OCI-LY3 (cell line): ENCODE results near the gene GLMN.

ENCODE experiments used
- H2AFZ ChIP-seq: fragments of 200-600, 300-600 bp; shearing (Covaris generic); 2 replicates; pipeline ENCODE4 v1.6.0; 2014; ENCODE audit warnings: antibody characterized with exemption, low read depth, low read length
- H3K27ac ChIP-seq: fragments of 200-600, 300-600 bp; sonication (generic); 2 replicates; pipeline ENCODE4 v1.5.1; 2014; ENCODE audit warnings: mild to moderate bottlenecking, low read length, moderate library complexity, mixed read lengths
- H3K27me3 ChIP-seq: fragments of 200-600, 300-600 bp; sonication (generic); 2 replicates; pipeline ENCODE4 v1.6.1; 2014; ENCODE audit warnings: low read depth, low read length, mixed read lengths
- H3K36me3 ChIP-seq: fragments of 200-600, 300-600 bp; sonication (generic); replicated peaks from 2 replicates; pipeline ENCODE3; 2014; ENCODE audit warnings: low read depth, low read length, mixed read lengths
- H3K4me1 ChIP-seq: fragments of 300-600, 200-600 bp; sonication (generic); 2 replicates; pipeline ENCODE4 v1.6.1; 2014; ENCODE audit warnings: low read length, mixed read lengths
- H3K4me2 ChIP-seq: fragments of 200-600, 300-600 bp; sonication (generic); 2 replicates; pipeline ENCODE4 v1.6.1; 2014; ENCODE audit warnings: low read length, mixed read lengths
- H3K4me3 ChIP-seq: fragments of 300-600, 200-600 bp; sonication (generic); 2 replicates; pipeline ENCODE4 v1.5.1; 2014; ENCODE audit warnings: antibody characterized with exemption, mild to moderate bottlenecking, low read length, moderate library complexity
- H3K79me2 ChIP-seq: fragments of 300-600, 200-600 bp; shearing (Covaris generic); 2 replicates; pipeline ENCODE4 v1.6.1; 2014; ENCODE audit warnings: mild to moderate bottlenecking, low read length, mixed read lengths
- H3K9ac ChIP-seq: fragments of 300-600, 200-600 bp; shearing (Covaris generic); 2 replicates; pipeline ENCODE4 v1.6.0; 2014; ENCODE audit warnings: mild to moderate bottlenecking, low read length, moderate library complexity
- H3K9me3 ChIP-seq: fragments of 200-600, 300-600 bp; shearing (Covaris generic); 2 replicates; pipeline ENCODE4 v1.6.1; 2014; ENCODE audit warnings: low read length, mixed read lengths; ENCODE audit not compliant: insufficient read depth
- H4K20me1 ChIP-seq: fragments of 200-600, 300-600 bp; sonication (generic); 2 replicates; pipeline ENCODE4 v1.6.1; 2016; ENCODE audit warnings: low read length, mixed read lengths; ENCODE audit not compliant: insufficient read depth
- CTCF ChIP-seq: fragments of 200-600, 300-600 bp; sonication (generic); IDR thresholded peaks from 2 replicates; pipeline ENCODE4 v1.5.1; 2014; ENCODE audit warnings: antibody characterized with exemption, low read length, low read depth
- EZH2phosphoT487 ChIP-seq: fragments of 200-600 bp; shearing (Covaris generic); IDR thresholded peaks from 2 replicates; pipeline ENCODE4 v1.6.1; 2018; ENCODE audit warnings: antibody characterized with exemption, mixed run types, low read depth

GLMN gene

GRCh38 chr1:92317836-92318493, 19.2 kb upstream of the GLMN start:
- no peaks in the 10 kb centered on the region for H3K79me2 ChIP-seq
- no peaks in the 10 kb centered on the region for H3K27me3 ChIP-seq
- no peak overlapping the region for H3K4me2 ChIP-seq
- H3K9ac ChIP-seq: no peak overlapping the region
- no peak overlapping the region for H3K27ac ChIP-seq
- no peaks in the 10 kb centered on the region for H4K20me1 ChIP-seq
- no peaks in the 10 kb centered on the region for H3K36me3 ChIP-seq
- H3K4me3 ChIP-seq: no peak overlapping the region
- H3K4me1 ChIP-seq: no peaks in the 10 kb centered on the region
- H2AFZ ChIP-seq: no peak overlapping the region
- no peaks in the 10 kb centered on the region for H3K9me3 ChIP-seq
- TF ChIP-seq EZH2phosphoT487 (no peak), CTCF (no peak)

GRCh38 chr1:92315766-92316599, 17.2 kb upstream of the GLMN start:
- no peaks in the 10 kb centered on the region for H4K20me1 ChIP-seq
- TF ChIP-seq CTCF: no peak
- TF ChIP-seq EZH2phosphoT487: no peak
- no peak overlapping the region for H2AFZ ChIP-seq
- no peaks in the 10 kb centered on the region for H3K9me3 ChIP-seq
- no peak overlapping the region for H3K4me2 ChIP-seq
- no peak overlapping the region for H3K9ac ChIP-seq
- peaks cover 3% of the 10 kb centered on the region for H3K36me3 ChIP-seq
- no peak overlapping the region for H3K4me3 ChIP-seq
- no peaks in the 10 kb centered on the region for H3K4me1 ChIP-seq
- H3K27me3 ChIP-seq: no peaks in the 10 kb centered on the region
- no peaks in the 10 kb centered on the region for H3K79me2 ChIP-seq
- no peak overlapping the region for H3K27ac ChIP-seq

GRCh38 chr1:92314024-92314423, 15.2 kb upstream of the GLMN start:
- no peaks in the 10 kb centered on the region for H4K20me1 ChIP-seq
- no peak overlapping the region for H2AFZ ChIP-seq
- H3K36me3 ChIP-seq: peaks cover 3% of the 10 kb centered on the region
- no peaks in the 10 kb centered on the region for H3K9me3 ChIP-seq
- TF ChIP-seq CTCF (no peak), EZH2phosphoT487 (no peak)
- no peaks in the 10 kb centered on the region for H3K27me3 ChIP-seq
- no peak overlapping the region for H3K9ac ChIP-seq
- no peak overlapping the region for H3K27ac ChIP-seq
- no peak overlapping the region for H3K4me2 ChIP-seq
- H3K79me2 ChIP-seq: no peaks in the 10 kb centered on the region
- H3K4me1 ChIP-seq: no peaks in the 10 kb centered on the region
- no peak overlapping the region for H3K4me3 ChIP-seq

- H3K36me3 ChIP-seq: peaks cover 9% of the 10 kb centered on the region
- H2AFZ ChIP-seq: no peak overlapping the region
- no peak overlapping the region for H3K4me3 ChIP-seq
- H3K9me3 ChIP-seq: no peaks in the 10 kb centered on the region
- H3K79me2 ChIP-seq: no peaks in the 10 kb centered on the region
- no peak for TF ChIP-seq EZH2phosphoT487
- peak; percentile 57 for TF ChIP-seq CTCF
- H3K9ac ChIP-seq: no peak overlapping the region
- peaks cover 8% of the 10 kb centered on the region; the same call in 1 of the 2 replicates for H3K4me1 ChIP-seq
- H4K20me1 ChIP-seq: no peaks in the 10 kb centered on the region
- H3K27ac ChIP-seq: no peak overlapping the region
- no peaks in the 10 kb centered on the region for H3K27me3 ChIP-seq
- no peak overlapping the region for H3K4me2 ChIP-seq
Observed at GRCh38 chr1:92310185-92310597, 11.4 kb upstream of the GLMN start.
